ENCODE measurements around the gene UBAP1L.
"Not testable (repeated sequence)": the region's sequence is repeated elsewhere in the genome, so short reads cannot be mapped to it uniquely, and the experiment has no call there.

Gene UBAP1L

DNA sequence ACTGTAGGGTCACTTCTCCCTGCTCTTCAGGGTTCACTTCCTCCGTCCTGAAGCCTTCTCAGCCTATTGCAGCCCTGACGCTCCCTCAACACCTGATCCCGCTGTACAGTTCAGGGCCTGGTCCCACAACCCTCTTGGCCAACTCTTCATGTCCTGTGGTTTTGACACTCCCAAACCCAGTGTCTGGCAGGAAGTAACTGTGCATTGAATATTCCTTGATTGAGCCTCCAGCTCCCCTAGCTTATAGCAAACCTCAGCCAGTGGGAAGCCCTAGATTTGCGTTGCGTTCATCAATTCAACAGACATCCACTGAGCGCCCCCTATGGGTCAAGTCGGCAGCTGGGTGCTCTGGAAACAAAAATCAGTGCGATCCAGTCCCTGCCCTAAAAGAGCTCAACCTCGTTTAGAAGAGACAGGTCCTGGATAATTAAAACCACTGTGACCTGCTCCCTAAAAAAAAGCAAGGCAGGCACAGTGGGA lies 13.5 kb downstream of the UBAP1L start:
- Histone ChIP-seq H3K4me3 (ENCODE audit: low read depth in 1 of 5, low read length in 5 of 5) (no peak overlapping the region), H3K4me1 (ENCODE audit: control insufficient read depth in 5 of 5, insufficient read depth in 5 of 5, low read length in 5 of 5) (peaks cover 0 to 5% (median 0%) of the 10 kb centered on the region in 5 donors), H3K27me3 (ENCODE audit: control insufficient read depth in 5 of 5, insufficient read depth in 4 of 5, low read length in 5 of 5) (no peaks in the 10 kb centered on the region), H3K9me3 (ENCODE audit: control insufficient read depth in 5 of 5, low read length in 5 of 5) (no peaks in the 10 kb centered on the region), H3K27ac (ENCODE audit: low read depth, low read length) (no peak overlapping the region), H3K36me3 (ENCODE audit: control insufficient read depth in 5 of 5, insufficient read depth in 5 of 5, low read length in 5 of 5) (peaks cover 8 to 78% (median 57%) of the 10 kb centered on the region in 5 donors), H3K9ac (ENCODE audit: low read length in 5 of 5) (no peak overlapping the region)

DNA sequence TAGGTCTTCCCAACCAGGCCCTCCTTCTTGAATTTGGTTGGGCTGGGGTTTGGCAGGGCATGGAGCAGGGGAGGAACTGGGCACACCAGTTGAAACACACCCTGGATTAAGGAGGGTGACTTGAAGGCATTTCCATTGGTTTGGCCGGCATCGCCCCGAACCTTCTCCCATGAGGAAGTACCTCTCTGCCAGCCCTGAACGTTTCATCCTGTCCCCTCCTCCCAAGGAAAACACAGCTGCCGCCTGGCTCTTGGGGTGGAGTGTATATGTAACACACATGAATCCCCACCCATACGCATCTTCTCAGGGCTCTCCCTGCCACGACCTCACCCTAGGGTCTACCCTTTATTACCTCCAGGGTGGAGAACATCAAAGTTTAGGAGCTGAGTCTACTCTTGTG lies 14.6 kb downstream of the UBAP1L start:
- Histone ChIP-seq H3K9ac (ENCODE audit: low read length in 5 of 5) (no peak overlapping the region), H3K36me3 (ENCODE audit: control insufficient read depth in 5 of 5, insufficient read depth in 5 of 5, low read length in 5 of 5) (peaks cover 8 to 68% (median 53%) of the 10 kb centered on the region in 5 donors)

DNA sequence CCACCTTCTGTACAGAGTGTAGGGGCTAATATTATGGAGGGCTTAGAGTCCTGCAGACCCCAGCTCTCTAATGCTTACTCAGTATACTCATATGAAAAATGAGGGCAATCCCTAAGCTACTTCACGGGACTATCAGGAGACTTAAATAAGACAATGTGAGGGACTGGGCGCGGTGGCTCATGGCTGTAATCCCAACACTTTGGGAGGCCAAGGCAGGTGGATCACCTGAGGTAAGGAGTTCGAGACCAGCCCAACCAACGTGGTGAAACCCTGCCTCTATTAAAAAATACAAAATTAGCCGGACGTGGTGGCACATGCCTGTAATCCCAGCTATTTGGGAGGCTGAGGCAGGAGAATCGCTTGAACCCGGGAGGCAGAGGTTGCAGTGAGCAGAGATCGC lies 15.2 kb downstream of the UBAP1L start:
- not testable (repeated sequence) for H3K4me3 ChIP-seq (ENCODE audit: low read depth in 1 of 5, low read length in 5 of 5); H3K9me3 ChIP-seq (ENCODE audit: control insufficient read depth in 5 of 5, low read length in 5 of 5); H3K9ac ChIP-seq (ENCODE audit: low read length in 5 of 5); H3K4me1 ChIP-seq (ENCODE audit: control insufficient read depth in 5 of 5, insufficient read depth in 5 of 5, low read length in 5 of 5); H3K27me3 ChIP-seq (ENCODE audit: control insufficient read depth in 5 of 5, insufficient read depth in 4 of 5, low read length in 5 of 5); H3K27ac ChIP-seq (ENCODE audit: low read depth, low read length)
- peaks cover 8 to 62% (median 47%) of the 10 kb centered on the region in 5 donors for H3K36me3 ChIP-seq (ENCODE audit: control insufficient read depth in 5 of 5, insufficient read depth in 5 of 5, low read length in 5 of 5)

More for the DNA sequence above, 14.6 kb downstream of the UBAP1L start:
- no peak overlapping the region for H3K4me3 ChIP-seq (ENCODE audit: low read depth in 1 of 5, low read length in 5 of 5)
- peaks cover 0 to 5% (median 0%) of the 10 kb centered on the region in 5 donors for H3K4me1 ChIP-seq (ENCODE audit: control insufficient read depth in 5 of 5, insufficient read depth in 5 of 5, low read length in 5 of 5)
- H3K27me3 ChIP-seq (ENCODE audit: control insufficient read depth in 5 of 5, insufficient read depth in 4 of 5, low read length in 5 of 5), result no peaks in the 10 kb centered on the region
- H3K9me3 ChIP-seq (ENCODE audit: control insufficient read depth in 5 of 5, low read length in 5 of 5), result no peaks in the 10 kb centered on the region
- H3K27ac ChIP-seq (ENCODE audit: low read depth, low read length), result no peak overlapping the region

- H3K27ac ChIP-seq (ENCODE audit: low read depth, low read length), result no peak overlapping the region
- H3K9ac ChIP-seq (ENCODE audit: low read length in 5 of 5), result no peak overlapping the region
- peaks cover 0 to 5% (median 0%) of the 10 kb centered on the region in 5 donors for H3K4me1 ChIP-seq (ENCODE audit: control insufficient read depth in 5 of 5, insufficient read depth in 5 of 5, low read length in 5 of 5)
- H3K9me3 ChIP-seq (ENCODE audit: control insufficient read depth in 5 of 5, low read length in 5 of 5), result no peaks in the 10 kb centered on the region
- peaks cover 8 to 60% (median 47%) of the 10 kb centered on the region in 5 donors for H3K36me3 ChIP-seq (ENCODE audit: control insufficient read depth in 5 of 5, insufficient read depth in 5 of 5, low read length in 5 of 5)
- H3K4me3 ChIP-seq (ENCODE audit: low read depth in 1 of 5, low read length in 5 of 5), result no peak overlapping the region
- H3K27me3 ChIP-seq (ENCODE audit: control insufficient read depth in 5 of 5, insufficient read depth in 4 of 5, low read length in 5 of 5), result no peaks in the 10 kb centered on the region
Measured at GRCh38 chr15:65099336-65099735, 15.7 kb downstream of the UBAP1L start.

DNA sequence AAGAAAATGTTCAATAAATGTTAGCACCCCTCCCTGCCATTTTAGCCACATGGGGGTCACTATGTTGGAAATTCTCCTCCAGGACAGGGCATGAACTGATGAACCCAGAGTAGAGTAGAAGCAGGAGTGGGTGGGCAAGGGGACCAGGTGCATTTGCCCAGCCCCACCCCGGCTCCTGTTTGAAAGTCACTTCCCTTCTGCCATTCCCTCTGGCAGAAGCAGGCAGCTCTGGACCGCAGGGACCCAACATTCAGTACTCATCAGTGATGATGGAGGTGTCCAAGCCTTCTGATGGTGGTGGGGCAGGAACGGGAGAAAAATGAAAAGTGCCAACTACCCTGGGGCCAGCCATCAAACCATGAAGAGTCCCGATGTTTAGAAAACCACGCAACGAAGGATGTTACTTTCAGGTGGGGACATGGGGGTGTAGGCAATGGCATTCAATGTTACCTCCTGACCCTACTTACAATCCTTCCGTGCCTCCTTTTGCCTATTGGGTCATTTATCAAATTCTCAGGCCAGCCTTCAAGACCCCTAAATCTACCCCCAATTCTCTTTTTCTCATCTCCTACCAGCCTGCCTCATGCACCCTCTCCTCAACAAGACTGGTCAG lies 17.2 kb downstream of the UBAP1L start:
- Histone ChIP-seq H3K4me1 (ENCODE audit: control insufficient read depth in 5 of 5, insufficient read depth in 5 of 5, low read length in 5 of 5) (peaks cover 0 to 5% (median 0%) of the 10 kb centered on the region in 5 donors), H3K4me3 (ENCODE audit: low read depth in 1 of 5, low read length in 5 of 5) (no peak overlapping the region), H3K27ac (ENCODE audit: low read depth, low read length) (no peak overlapping the region)

GRCh38 chr15:65096481-65097385 lies 18.3 kb downstream of the UBAP1L start:
- H3K4me1 ChIP-seq (ENCODE audit: control insufficient read depth in 5 of 5, insufficient read depth in 5 of 5, low read length in 5 of 5), result peaks cover under 1 to 13% (median 9%) of the 10 kb centered on the region in 5 donors
- no peaks in the 10 kb centered on the region for H3K9me3 ChIP-seq (ENCODE audit: control insufficient read depth in 5 of 5, low read length in 5 of 5)
- H3K36me3 ChIP-seq (ENCODE audit: control insufficient read depth in 5 of 5, insufficient read depth in 5 of 5, low read length in 5 of 5), result peaks cover 8 to 53% (median 44%) of the 10 kb centered on the region in 5 donors
- H3K27ac ChIP-seq (ENCODE audit: low read depth, low read length), result no peak overlapping the region
- H3K4me3 ChIP-seq (ENCODE audit: low read depth in 1 of 5, low read length in 5 of 5), result no peak overlapping the region
- no peak overlapping the region for H3K9ac ChIP-seq (ENCODE audit: low read length in 5 of 5)
- no peaks in the 10 kb centered on the region for H3K27me3 ChIP-seq (ENCODE audit: control insufficient read depth in 5 of 5, insufficient read depth in 4 of 5, low read length in 5 of 5)

More for the DNA sequence above, 17.2 kb downstream of the UBAP1L start:
- H3K9me3 ChIP-seq (ENCODE audit: control insufficient read depth in 5 of 5, low read length in 5 of 5), result no peaks in the 10 kb centered on the region
- no peak overlapping the region for H3K9ac ChIP-seq (ENCODE audit: low read length in 5 of 5)
- no peaks in the 10 kb centered on the region for H3K27me3 ChIP-seq (ENCODE audit: control insufficient read depth in 5 of 5, insufficient read depth in 4 of 5, low read length in 5 of 5)
- peaks cover 8 to 58% (median 47%) of the 10 kb centered on the region in 5 donors for H3K36me3 ChIP-seq (ENCODE audit: control insufficient read depth in 5 of 5, insufficient read depth in 5 of 5, low read length in 5 of 5)

DNA sequence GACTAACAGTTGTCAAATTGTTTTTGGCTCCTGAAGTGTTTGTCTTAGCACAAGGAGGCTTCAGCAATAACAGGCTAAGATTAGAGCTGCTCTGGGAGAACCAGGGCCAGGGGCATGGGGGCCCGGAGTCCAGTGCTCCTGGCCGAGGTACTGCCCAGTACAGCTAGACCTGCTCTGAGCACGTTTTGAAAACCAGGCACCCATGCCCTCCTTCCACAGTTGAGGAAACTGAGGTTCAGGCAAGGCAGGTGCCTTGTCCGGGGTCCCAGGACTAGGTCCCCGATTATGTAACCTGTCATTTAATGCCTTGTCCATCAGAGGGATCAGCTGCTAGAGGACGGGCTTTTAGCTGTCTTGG lies 19.3 kb downstream of the UBAP1L start:
- Histone ChIP-seq H3K4me1 (ENCODE audit: control insufficient read depth in 5 of 5, insufficient read depth in 5 of 5, low read length in 5 of 5) (peaks cover 2 to 14% (median 11%) of the 10 kb centered on the region in 5 donors), H3K4me3 (ENCODE audit: low read depth in 1 of 5, low read length in 5 of 5) (no peak overlapping the region), H3K27me3 (ENCODE audit: control insufficient read depth in 5 of 5, insufficient read depth in 4 of 5, low read length in 5 of 5) (no peaks in the 10 kb centered on the region), H3K27ac (ENCODE audit: low read depth, low read length) (no peak overlapping the region), H3K9me3 (ENCODE audit: control insufficient read depth in 5 of 5, low read length in 5 of 5) (no peaks in the 10 kb centered on the region), H3K36me3 (ENCODE audit: control insufficient read depth in 5 of 5, insufficient read depth in 5 of 5, low read length in 5 of 5) (peaks cover 8 to 47% (median 38%) of the 10 kb centered on the region in 5 donors), H3K9ac (ENCODE audit: low read length in 5 of 5) (no peak overlapping the region)

DNA sequence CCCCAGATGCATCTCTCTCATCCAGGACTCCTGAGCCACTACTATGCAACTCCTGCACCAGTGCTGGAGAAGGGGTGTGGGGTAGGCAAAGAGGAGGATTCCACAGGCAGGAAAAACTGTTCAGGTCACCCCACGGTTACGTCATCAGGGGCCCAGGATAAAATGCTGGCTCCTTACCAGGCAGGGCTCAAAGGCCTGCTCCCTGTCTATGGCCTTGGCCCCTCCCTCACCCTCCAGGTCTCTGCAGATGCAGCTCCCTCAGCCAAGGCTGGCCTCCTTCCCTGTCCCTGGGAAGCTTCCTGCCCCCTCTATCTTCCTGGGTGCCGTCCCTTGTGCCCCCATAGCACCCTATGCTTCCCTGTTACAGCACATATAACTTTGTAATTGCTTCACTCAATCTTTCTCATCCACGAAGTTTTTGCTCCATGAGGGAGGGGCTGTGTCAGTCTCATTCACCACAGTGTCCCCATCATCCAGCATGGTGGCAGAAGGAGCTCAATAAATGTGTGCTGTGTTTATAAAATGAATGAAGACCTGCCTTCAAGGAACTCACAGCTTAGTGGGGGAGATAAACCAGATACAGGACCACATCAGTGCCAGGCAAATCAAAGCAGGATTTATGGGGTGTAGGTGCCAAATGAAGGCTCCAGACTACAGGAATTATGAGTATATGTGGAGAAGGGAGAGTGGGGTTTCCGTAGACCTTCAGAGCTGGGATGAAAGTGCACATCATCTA lies 19.8 kb downstream of the UBAP1L start:
- H3K9ac ChIP-seq (ENCODE audit: low read length in 5 of 5), result no peak overlapping the region
- no peak overlapping the region for H3K27ac ChIP-seq (ENCODE audit: low read depth, low read length)
- no peak overlapping the region for H3K4me3 ChIP-seq (ENCODE audit: low read depth in 1 of 5, low read length in 5 of 5)
- H3K9me3 ChIP-seq (ENCODE audit: control insufficient read depth in 5 of 5, low read length in 5 of 5), result no peaks in the 10 kb centered on the region
- no peaks in the 10 kb centered on the region for H3K27me3 ChIP-seq (ENCODE audit: control insufficient read depth in 5 of 5, insufficient read depth in 4 of 5, low read length in 5 of 5)
- peaks cover 2 to 14% (median 11%) of the 10 kb centered on the region in 5 donors for H3K4me1 ChIP-seq (ENCODE audit: control insufficient read depth in 5 of 5, insufficient read depth in 5 of 5, low read length in 5 of 5)
- peaks cover 8 to 42% (median 34%) of the 10 kb centered on the region in 5 donors for H3K36me3 ChIP-seq (ENCODE audit: control insufficient read depth in 5 of 5, insufficient read depth in 5 of 5, low read length in 5 of 5)

GRCh38 chr15:65094294-65094995 lies 20.6 kb downstream of the UBAP1L start:
- peaks cover 8 to 35% (median 29%) of the 10 kb centered on the region in 5 donors for H3K36me3 ChIP-seq (ENCODE audit: control insufficient read depth in 5 of 5, insufficient read depth in 5 of 5, low read length in 5 of 5)
- H3K27me3 ChIP-seq (ENCODE audit: control insufficient read depth in 5 of 5, insufficient read depth in 4 of 5, low read length in 5 of 5), result no peaks in the 10 kb centered on the region
- H3K9ac ChIP-seq (ENCODE audit: low read length in 5 of 5), result no peak overlapping the region
- no peak overlapping the region for H3K27ac ChIP-seq (ENCODE audit: low read depth, low read length)
- H3K4me1 ChIP-seq (ENCODE audit: control insufficient read depth in 5 of 5, insufficient read depth in 5 of 5, low read length in 5 of 5), result peaks cover 2 to 17% (median 14%) of the 10 kb centered on the region in 5 donors
- no peak overlapping the region for H3K4me3 ChIP-seq (ENCODE audit: low read depth in 1 of 5, low read length in 5 of 5)
- no peaks in the 10 kb centered on the region for H3K9me3 ChIP-seq (ENCODE audit: control insufficient read depth in 5 of 5, low read length in 5 of 5)

Data from subcutaneous abdominal adipose tissue (tissue), 5 donors.